Measurements from ENCODE around the gene RASA4. TPM values are rescaled to one million over a fixed set of nuclear protein-coding genes. Genes with fewer than 3 reads are reported as not detected.
"Not testable (repeated sequence)": the region's sequence is repeated elsewhere in the genome, so short reads cannot be mapped to it uniquely, and the experiment has no call there.

Gene RASA4
- total RNA-seq, 1 experiment from 2014 or later, result 3.9 TPM

DNA sequence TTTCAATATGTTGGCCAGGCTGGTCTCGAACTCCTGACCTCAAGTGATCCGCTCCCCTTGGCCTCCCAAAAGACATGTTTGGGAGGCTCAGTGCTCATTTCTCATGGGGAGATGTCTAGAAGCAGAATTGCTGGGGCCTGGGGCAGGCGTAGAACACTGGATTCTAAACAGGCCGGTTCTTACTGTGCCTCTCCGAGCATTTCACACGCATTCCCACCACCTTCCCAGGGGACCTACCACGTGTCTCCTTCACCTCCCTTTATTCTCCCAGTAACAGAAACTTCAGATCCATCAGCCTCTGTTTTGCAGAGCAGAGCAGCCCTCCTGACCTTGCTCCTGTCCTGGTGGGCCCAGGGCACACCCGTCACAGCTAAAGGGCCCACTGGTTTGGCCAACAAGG, 89.4 kb downstream of the RASA4 start:
- not testable (repeated sequence) for H3K9me3 ChIP-seq, H3K4me3 ChIP-seq, H3K27me3 ChIP-seq, H3K36me3 ChIP-seq, DNase-seq

- not testable (repeated sequence) for H3K27me3 ChIP-seq, DNase-seq, H3K4me3 ChIP-seq
Observed at GRCh38 chr7:102524803-102525202, 91.8 kb downstream of the RASA4 start.

More at GRCh38 chr7:102524803-102525202, 91.8 kb downstream of the RASA4 start:
- H3K9me3 ChIP-seq, H3K36me3 ChIP-seq: not testable (repeated sequence)

Other genes starting within 250 kb of the RASA4 start
- 7.6 and 16.2 TPM in 2 replicates for gene PRKRIP1, start 220.4 kb downstream of the RASA4 start, total RNA-seq (2014; rRNA removed; shearing (Covaris generic); ENCODE audit: low replicate concordance)
- gene ORAI2, start 183.2 kb downstream of the RASA4 start, total RNA-seq (2014; rRNA removed; shearing (Covaris generic); ENCODE audit: low replicate concordance), result 24.3 and 27.1 TPM in 2 replicates
- 10.8 and 17.1 TPM in 2 replicates for gene ALKBH4, start 151.9 kb downstream of the RASA4 start, total RNA-seq (2014; rRNA removed; shearing (Covaris generic); ENCODE audit: low replicate concordance)
- gene LRWD1, start 151.8 kb downstream of the RASA4 start, total RNA-seq (2014; rRNA removed; shearing (Covaris generic); ENCODE audit: low replicate concordance), result 19.6 and 29.7 TPM in 2 replicates
- gene POLR2J, start 137.8 kb downstream of the RASA4 start, total RNA-seq (2014; rRNA removed; shearing (Covaris generic); ENCODE audit: low replicate concordance), result 18.4 and 45.5 TPM in 2 replicates
- gene RASA4B, start 99.0 kb downstream of the RASA4 start, total RNA-seq (2014; rRNA removed; shearing (Covaris generic); ENCODE audit: low replicate concordance), result 0.12 and 1.7 TPM in 2 replicates
- 2.5 TPM in 1 of 2 replicates, not detected in the other for gene UPK3BL2, start 73.1 kb downstream of the RASA4 start, total RNA-seq (2014; rRNA removed; shearing (Covaris generic); ENCODE audit: low replicate concordance)
- not detected in 2 replicates for gene SPDYE2, start 65.5 kb downstream of the RASA4 start, total RNA-seq (2014; rRNA removed; shearing (Covaris generic); ENCODE audit: low replicate concordance)
- 2.2 and 7.1 TPM in 2 replicates for gene POLR2J3, start 44.2 kb downstream of the RASA4 start, total RNA-seq (2014; rRNA removed; shearing (Covaris generic); ENCODE audit: low replicate concordance)
- 0.37 and 13.4 TPM in 2 replicates for gene UPK3BL1, start 26.0 kb upstream of the RASA4 start, total RNA-seq (2014; rRNA removed; shearing (Covaris generic); ENCODE audit: low replicate concordance)
- gene SPDYE2B, start 33.6 kb upstream of the RASA4 start, total RNA-seq (2014; rRNA removed; shearing (Covaris generic); ENCODE audit: low replicate concordance), result not detected in 2 replicates
- not detected in 2 replicates for gene POLR2J2, start 54.9 kb upstream of the RASA4 start, total RNA-seq (2014; rRNA removed; shearing (Covaris generic); ENCODE audit: low replicate concordance)
- 3.7 and 11.2 TPM in 2 replicates for gene FAM185A, start 132.2 kb upstream of the RASA4 start, total RNA-seq (2014; rRNA removed; shearing (Covaris generic); ENCODE audit: low replicate concordance)

All from MG63 (cell line).